CD4-positive, alpha-beta T cell treated with Interleukin-4 for 4 hours (primary cell): ENCODE measurements around the gene GAGE2A.
A peak's percentile ranks its signal among the peaks of the same experiment; 100 is the strongest.
"Not testable (repeated sequence)": the region's sequence is repeated elsewhere in the genome, so short reads cannot be mapped to it uniquely, and the experiment has no call there.

ENCODE experiments used
- DNase-seq: peaks from one replicate; pipeline ENCODE4 v3.0.0-alpha.2; 2020

The GAGE2A gene, protein sequence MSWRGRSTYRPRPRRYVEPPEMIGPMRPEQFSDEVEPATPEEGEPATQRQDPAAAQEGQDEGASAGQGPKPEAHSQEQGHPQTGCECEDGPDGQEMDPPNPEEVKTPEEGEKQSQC

DNA sequence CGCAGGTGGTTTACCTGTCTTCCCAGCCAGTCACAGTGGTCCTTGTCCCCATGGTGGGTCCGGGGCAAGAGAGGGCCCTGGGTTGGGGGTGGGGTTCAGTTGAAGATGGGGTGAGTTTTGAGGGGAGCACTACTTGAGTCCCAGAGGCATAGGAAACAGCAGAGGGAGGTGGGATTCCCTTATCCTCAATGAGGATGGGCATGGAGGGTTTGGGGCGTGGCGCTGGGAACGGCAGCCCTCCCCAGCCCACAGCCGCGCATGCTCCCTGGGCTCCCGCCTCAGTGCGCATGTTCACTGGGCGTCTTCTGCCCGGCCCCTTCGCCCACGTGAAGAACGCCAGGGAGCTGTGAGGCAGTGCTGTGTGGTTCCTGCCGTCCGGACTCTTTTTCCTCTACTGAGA lies at the start of gene GAGE2A:
Gene GAGE2A, plus strand, starts transcription at position 301 of the 400 bp plus-strand sequence. CDS start 1,155 bp downstream, outside the sequence.
- not testable (repeated sequence) for DNase-seq

DNA sequence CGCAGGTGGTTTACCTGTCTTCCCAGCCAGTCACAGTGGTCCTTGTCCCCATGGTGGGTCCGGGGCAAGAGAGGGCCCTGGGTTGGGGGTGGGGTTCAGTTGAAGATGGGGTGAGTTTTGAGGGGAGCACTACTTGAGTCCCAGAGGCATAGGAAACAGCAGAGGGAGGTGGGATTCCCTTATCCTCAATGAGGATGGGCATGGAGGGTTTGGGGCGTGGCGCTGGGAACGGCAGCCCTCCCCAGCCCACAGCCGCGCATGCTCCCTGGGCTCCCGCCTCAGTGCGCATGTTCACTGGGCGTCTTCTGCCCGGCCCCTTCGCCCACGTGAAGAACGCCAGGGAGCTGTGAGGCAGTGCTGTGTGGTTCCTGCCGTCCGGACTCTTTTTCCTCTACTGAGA lies 47.9 kb upstream of the GAGE2A start, which contains the start of gene GAGE12D:
Gene GAGE12D, plus strand, starts transcription at position 301 of the 400 bp plus-strand sequence. CDS start 1,155 bp downstream, outside the sequence.
- DNase-seq = not testable (repeated sequence)

DNA sequence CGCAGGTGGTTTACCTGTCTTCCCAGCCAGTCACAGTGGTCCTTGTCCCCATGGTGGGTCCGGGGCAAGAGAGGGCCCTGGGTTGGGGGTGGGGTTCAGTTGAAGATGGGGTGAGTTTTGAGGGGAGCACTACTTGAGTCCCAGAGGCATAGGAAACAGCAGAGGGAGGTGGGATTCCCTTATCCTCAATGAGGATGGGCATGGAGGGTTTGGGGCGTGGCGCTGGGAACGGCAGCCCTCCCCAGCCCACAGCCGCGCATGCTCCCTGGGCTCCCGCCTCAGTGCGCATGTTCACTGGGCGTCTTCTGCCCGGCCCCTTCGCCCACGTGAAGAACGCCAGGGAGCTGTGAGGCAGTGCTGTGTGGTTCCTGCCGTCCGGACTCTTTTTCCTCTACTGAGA lies 38.3 kb upstream of the GAGE2A start, which contains the start of gene GAGE12E:
Gene GAGE12E, plus strand, starts transcription at position 301 of the 400 bp plus-strand sequence. CDS start 1,155 bp downstream, outside the sequence.
- DNase-seq = not testable (repeated sequence)

DNA sequence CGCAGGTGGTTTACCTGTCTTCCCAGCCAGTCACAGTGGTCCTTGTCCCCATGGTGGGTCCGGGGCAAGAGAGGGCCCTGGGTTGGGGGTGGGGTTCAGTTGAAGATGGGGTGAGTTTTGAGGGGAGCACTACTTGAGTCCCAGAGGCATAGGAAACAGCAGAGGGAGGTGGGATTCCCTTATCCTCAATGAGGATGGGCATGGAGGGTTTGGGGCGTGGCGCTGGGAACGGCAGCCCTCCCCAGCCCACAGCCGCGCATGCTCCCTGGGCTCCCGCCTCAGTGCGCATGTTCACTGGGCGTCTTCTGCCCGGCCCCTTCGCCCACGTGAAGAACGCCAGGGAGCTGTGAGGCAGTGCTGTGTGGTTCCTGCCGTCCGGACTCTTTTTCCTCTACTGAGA lies 28.8 kb upstream of the GAGE2A start, which contains the start of gene GAGE12F:
Gene GAGE12F, plus strand, starts transcription at position 301 of the 400 bp plus-strand sequence. CDS start 1,155 bp downstream, outside the sequence.
- DNase-seq = not testable (repeated sequence)

DNA sequence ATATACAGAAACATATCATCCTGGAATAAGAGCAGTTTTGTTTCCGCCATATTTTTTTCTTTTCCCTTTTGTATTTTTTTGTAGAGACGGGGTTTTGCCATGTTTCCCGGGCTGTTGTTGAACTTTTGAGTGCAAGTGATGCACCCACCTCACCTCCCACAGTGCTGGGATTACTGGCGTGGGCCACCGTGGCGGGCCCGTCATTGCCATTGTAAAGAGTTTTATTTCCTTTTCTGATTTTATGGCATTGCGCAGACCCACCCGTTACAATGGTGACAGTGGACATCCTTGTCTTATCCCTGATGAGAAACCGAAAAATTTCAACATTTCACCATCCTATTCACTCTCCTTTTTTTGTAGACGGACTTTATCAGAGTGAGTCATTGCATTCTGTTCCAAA lies 20.6 kb upstream of the GAGE2A start:
- DNase-seq = not testable (repeated sequence)

DNA sequence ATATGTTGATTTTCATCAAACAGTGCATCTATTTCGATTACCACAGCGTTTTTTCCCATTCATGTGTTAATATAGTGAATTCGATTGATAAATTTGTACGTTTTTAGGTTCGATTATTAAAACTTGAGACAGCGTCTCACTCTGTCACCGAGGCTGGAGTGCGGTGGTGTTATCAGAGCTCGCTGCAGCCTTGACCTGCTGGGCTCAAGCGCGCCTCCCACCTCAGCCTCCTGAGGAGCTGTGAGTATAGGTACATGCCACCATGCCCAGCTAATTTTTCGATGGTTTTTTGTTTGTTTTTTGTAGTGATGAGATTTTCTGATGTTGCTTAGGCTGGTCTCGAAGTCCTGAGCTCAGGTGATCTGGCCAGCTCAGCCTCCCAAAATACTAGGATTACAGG lies 20.1 kb upstream of the GAGE2A start:
- not testable (repeated sequence) for DNase-seq

DNA sequence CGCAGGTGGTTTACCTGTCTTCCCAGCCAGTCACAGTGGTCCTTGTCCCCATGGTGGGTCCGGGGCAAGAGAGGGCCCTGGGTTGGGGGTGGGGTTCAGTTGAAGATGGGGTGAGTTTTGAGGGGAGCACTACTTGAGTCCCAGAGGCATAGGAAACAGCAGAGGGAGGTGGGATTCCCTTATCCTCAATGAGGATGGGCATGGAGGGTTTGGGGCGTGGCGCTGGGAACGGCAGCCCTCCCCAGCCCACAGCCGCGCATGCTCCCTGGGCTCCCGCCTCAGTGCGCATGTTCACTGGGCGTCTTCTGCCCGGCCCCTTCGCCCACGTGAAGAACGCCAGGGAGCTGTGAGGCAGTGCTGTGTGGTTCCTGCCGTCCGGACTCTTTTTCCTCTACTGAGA lies 19.2 kb upstream of the GAGE2A start, which contains the start of gene GAGE12G:
Gene GAGE12G, plus strand, starts transcription at position 301 of the 400 bp plus-strand sequence. CDS start 1,155 bp downstream, outside the sequence.
- not testable (repeated sequence) for DNase-seq

DNA sequence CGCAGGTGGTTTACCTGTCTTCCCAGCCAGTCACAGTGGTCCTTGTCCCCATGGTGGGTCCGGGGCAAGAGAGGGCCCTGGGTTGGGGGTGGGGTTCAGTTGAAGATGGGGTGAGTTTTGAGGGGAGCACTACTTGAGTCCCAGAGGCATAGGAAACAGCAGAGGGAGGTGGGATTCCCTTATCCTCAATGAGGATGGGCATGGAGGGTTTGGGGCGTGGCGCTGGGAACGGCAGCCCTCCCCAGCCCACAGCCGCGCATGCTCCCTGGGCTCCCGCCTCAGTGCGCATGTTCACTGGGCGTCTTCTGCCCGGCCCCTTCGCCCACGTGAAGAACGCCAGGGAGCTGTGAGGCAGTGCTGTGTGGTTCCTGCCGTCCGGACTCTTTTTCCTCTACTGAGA lies 9.6 kb upstream of the GAGE2A start, which contains the start of gene GAGE12H:
Gene GAGE12H, plus strand, starts transcription at position 301 of the 400 bp plus-strand sequence. CDS start 1,155 bp downstream, outside the sequence.
- DNase-seq = not testable (repeated sequence)

DNA sequence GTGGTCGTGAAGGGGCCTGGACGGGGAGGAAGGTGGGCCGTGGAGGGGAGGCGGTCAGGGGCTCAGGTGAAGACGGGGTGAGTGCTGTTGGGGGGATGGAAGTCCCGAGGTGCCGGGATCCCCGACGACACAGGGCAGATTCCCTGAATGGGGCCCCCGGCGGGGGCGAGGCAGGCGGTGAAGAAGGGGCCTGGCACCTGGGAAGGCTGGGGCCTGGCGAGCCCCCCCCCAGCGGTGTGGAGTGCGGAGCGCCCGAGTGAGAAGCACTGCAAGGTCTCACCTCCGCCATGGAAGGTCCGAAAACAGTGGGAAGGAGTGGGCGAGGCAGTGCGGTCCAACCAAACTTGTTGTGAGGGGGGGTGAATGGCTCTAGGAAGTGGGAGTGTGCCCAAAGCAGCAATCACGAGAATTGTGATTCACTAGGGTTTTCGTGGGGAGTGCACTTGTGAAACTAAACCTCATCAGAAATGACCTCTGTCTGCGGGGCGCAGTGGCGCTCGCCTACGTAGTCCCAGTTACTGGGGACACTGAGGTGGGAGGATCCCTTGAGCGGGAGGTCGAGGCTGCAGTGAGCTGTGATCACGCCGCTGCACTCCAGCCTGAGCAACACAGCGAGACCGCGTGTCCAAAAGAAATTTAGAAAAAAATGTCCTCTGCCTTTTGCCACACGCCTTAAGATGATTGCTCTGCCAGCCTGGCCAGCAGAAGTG lies 628 bp downstream of the GAGE2A start:
- not testable (repeated sequence) for DNase-seq

DNA sequence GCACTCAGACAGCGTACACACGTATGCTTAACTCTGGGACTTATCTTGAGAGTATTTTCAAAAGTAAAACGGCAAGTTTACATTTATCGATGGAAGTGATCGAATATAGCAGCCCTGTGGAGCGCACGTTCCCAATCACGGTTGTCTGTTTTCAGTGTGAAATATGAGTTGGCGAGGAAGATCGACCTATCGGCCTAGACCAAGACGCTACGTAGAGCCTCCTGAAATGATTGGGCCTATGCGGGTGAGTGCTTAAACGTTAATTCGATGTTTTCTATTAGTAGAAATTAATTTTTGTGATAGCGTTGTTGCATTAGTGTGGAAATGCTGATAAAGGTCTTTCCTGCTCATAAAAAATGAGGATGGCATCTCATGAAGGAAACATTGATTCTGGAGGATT lies 1.2 kb downstream of the GAGE2A start:
- not testable (repeated sequence) for DNase-seq

DNA sequence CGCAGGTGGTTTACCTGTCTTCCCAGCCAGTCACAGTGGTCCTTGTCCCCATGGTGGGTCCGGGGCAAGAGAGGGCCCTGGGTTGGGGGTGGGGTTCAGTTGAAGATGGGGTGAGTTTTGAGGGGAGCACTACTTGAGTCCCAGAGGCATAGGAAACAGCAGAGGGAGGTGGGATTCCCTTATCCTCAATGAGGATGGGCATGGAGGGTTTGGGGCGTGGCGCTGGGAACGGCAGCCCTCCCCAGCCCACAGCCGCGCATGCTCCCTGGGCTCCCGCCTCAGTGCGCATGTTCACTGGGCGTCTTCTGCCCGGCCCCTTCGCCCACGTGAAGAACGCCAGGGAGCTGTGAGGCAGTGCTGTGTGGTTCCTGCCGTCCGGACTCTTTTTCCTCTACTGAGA lies 9.4 kb downstream of the GAGE2A start, which contains the start of gene GAGE1:
Gene GAGE1, plus strand, starts transcription at position 301 of the 400 bp plus-strand sequence. CDS start 1,155 bp downstream, outside the sequence.
- not testable (repeated sequence) for DNase-seq

DNA sequence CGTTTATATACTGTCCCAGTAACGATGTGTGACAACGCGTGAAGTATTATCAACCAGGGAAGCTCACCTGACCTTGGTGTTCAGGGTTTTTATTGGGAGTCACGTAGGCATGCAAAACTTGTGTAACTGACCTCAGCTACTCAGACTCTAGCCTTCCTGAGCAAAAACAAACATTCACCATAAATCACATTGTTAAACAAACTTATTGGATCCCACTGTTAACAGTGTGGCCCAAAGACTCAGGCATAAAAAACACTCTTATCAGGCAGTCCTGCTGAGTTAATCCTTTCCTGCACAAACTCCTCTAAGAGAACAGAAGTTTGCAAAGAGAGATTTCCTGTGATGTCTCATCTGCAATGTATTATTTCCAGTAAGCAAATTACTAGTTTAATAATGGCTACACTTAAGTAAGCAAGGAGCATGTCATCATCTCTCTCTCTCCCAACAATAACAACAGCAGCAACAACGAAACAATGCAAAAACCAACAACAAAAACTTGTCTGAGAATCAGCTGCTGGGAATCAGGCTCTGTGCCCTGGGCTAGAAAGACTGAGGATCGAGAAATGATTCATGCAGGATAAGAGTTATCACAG lies 21.5 kb downstream of the GAGE2A start:
- DNase-seq = no peak

DNA sequence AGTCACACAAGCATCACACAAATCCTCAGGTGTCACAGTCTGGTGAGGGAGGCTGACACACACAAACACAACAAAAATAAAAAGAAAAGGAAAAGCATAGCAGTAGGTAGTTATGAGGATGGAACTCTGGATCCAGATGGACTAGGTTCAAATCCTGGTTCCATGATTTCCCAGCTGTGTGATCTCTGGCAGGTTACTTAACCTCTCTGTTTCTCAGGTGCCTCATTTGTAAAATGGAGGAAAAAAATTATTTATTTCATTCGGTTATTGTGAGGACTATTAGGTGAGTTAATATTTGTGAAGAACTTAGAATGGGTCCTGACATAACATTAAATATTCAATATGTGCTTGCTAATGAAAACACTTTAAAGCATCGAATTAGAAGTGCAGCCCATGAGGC lies 29.3 kb downstream of the GAGE2A start:
- no peak for DNase-seq

DNA sequence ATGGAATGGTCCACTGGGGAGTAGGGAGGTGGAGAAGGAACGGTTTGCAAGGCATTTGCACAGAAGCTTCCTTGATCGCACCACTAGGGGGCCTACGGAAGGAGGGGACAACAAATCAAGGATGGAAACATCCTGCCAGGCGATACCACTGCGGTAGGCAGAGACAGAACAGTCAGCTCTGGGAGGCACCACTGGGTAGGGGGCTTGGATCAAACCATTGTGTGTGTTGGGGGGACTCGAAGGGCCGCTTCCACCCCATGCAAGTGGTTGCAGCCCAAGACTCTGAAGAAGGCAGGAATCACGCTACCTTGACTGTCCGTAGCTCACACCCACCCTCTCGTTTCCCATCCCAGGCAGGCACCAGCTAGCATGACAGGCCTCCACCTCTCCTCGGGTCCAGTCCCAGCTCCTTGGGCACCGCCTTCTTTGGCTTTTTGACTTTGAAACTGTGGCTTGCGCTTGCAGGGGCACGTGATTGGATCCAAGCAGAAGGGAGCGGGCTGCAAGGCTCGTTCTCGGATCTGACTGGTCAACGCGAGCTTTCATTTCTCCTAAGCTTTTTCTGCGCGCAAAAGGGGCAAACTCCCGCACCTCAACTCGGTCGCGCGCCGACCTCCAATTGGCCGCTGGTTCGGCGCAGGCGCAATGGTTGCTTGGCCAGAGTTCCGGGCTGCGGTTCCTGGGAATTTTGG lies 37.9 kb downstream of the GAGE2A start:
- DNase-seq = peak; percentile 6

DNA sequence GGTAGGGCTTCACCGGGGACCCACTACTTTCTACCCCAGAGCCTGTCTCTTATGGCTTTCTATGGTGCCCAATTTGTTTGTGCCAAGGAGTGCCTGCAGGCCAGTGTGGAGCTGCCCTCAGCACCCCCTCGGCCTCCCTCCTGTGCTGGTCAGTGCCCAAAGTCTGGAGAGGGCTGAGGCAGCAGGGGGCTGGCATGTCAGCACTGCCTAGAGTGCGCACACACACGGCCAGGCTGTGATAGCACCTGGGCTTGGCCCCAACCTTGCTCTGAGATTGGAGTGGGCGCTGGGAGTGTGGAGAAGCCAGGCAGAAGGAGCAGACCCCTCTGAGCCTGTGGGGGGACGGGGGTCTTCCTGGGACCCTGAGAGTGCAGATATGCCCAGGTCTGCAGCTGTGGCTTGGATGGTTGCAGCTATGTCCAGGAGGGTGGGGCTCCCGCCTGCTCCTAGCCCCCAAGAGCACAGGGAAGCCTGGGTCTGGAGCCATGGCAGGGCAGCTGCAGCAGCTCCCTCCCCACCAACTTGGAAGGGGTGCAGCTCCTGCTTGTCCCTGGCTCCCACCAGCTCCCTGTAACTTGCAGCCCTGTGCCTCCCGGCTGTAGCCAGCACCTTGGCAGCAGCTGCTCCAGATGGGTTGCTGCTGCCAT lies 55.8 kb downstream of the GAGE2A start:
- DNase-seq = no peak
